Measurements from ENCODE around the gene OR7C2.

Gene OR7C2

DNA sequence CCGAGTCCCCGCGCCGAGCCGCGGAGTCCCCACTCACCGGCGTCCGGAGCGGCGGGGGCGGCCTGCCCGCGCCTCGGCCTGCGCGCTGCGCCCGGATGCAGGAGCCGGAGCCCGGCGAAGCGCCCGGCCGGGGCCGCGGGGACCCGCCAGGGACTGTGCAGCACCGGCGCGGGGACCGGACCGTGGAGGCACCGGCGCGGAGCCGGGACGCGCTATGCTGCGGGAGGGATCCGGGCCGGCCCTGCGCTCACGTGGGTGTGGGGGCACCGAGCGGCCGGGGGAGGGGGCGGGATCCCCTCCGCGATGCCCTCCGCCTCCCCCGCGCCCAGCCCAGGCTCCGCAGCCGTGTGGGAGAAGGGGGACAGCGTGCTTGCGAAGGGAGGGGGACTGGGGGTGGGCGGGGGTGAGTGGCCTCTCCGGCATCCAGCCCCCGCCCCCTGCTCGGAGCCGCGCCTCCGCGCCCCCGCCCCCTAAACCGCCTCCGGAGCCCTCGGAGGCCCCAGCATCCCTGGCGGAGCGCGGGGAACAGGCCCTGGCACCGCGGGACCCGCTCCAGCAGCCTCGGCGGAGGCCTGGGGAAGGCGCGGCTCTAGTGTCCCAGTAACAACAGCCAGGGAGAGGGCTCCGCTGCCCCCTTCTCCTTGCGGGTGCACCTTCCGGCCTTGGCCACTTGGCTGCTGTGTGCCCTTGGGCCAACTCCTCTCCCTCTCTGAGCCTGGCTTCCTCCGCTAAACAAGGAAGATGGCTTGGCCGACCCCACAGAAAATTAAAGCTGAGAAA, 38.4 kb downstream of the OR7C2 start, which contains the start of gene SLC1A6:
TSS of gene SLC1A6 (minus strand) at position 389 of the 780 bp plus-strand sequence. CDS start 6,954 bp downstream, outside the sequence.
- peak; percentile 68 for DNase-seq

DNA sequence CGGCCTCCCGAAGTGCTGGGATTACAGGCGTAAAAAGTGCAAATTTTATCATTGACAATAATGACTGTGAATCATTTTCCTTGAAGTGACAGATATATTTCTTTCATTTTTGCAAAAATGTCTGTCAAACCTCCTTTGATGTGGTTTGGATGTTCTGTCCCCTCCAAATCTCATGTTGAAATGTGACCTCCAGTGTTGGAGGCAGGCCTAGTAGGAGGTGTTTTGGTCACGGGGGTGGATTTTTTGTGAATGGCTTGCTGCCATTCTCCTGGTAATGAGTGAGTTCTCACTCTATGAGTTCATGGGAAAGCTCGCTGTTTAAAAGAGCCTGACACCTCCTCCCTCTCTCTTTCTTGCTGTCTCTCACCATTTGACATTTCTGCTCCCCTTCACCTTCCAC, 43.8 kb downstream of the OR7C2 start:
- DNase-seq: no peak
